Testis (tissue), 3 donors: ENCODE measurements around the gene GFRA1. TPM values are rescaled to one million over a fixed set of nuclear protein-coding genes. Genes with fewer than 3 reads are reported as not detected.

Experiments
- DNase-seq: peaks from one replicate; pipeline ENCODE4 v3.0.0-alpha.2; 2019
- H3K27ac ChIP-seq, 2 donors: fragments of 200-600 bp; sonication (generic); one replicate each; pipeline ENCODE4 v1.5.1; 2019
- H3K27me3 ChIP-seq: fragments of 200-600 bp; sonication (generic); one replicate; pipeline ENCODE4 v1.5.1; 2019
- H3K36me3 ChIP-seq: fragments of 200-600 bp; sonication (generic); one replicate; pipeline ENCODE4 v1.5.1; 2017; ENCODE audit warnings: low read depth; ENCODE audit errors: missing control alignments
- H3K4me1 ChIP-seq: fragments of 200-600 bp; sonication (generic); one replicate; pipeline ENCODE4 v1.5.1; 2019
- H3K4me3 ChIP-seq, 2 donors: fragments of 200-600 bp; sonication (generic); one replicate each; pipeline ENCODE4 v1.5.1; 2017 to 2019
- H3K9me3 ChIP-seq: fragments of 200-600 bp; sonication (generic); one replicate; pipeline ENCODE4 v1.5.1; 2017
- POLR2A ChIP-seq: fragments of 450-650 bp; IDR thresholded peaks from one replicate; pipeline ENCODE4 v1.6.1; 2017; ENCODE audit warnings: antibody characterized with exemption, mild to moderate bottlenecking, moderate library complexity
- WGBS, 2 donors: methylation state at CpG; one replicate each; pipeline ENCODE4 v1.1.5; 2018; 5-methylcytosine and 5-hydroxymethylcytosine counted together
- intact Hi-C: fragments of 100-400 bp; cut with DNase I; formaldehyde crosslinking; loops from one replicate; pipeline ENCODE4 v1.15.1; 2023; ENCODE audit warnings: low total_unique reads
- polyA plus RNA-seq: library from polyadenylated mRNA; stranded (reverse); fragments of 350-450 nt; fragmentation: Illumina TruSeq; extraction: RNeasy Lipid Tissue Mini Kit (QIAGEN cat#74804); gene quantifications from one replicate; pipeline ENCODE4 v1.2.3, GENCODE V29; 2014; ENCODE audit warnings: low read depth, low replicate concordance; ENCODE audit not compliant: insufficient read depth
- total RNA-seq, 2 donors: library from RNA; depleted of rRNA; stranded (reverse); fragments of >200 nt; gene quantifications; one replicate each; pipeline ENCODE4 v1.2.3, GENCODE V29; 2016
- TF ChIP-seq, protein P1 (sequence below), 3 experiments: fragments of 450-650 bp in 2 of 3; fragments of 200-600 bp in 1 of 3; sonication (generic) in 1 of 3; IDR thresholded peaks; one replicate each; pipeline ENCODE4 v1.5.1; 2016 to 2019; ENCODE audit warnings: antibody characterized with exemption in 3 of 3, mild to moderate bottlenecking in 2 of 3, moderate library complexity in 1 of 3

The GFRA1 gene
- total and polyA plus RNA-seq, 3 donors from 2014 or later = 8.6 to 23.8 (median 17.7) TPM

GRCh38 chr10:116260599-116260998, 12.4 kb downstream of the GFRA1 start:
- H3K4me1 ChIP-seq = peaks cover 2% of the 10 kb centered on the region
- H3K36me3 ChIP-seq = no peaks in the 10 kb centered on the region
- H3K27ac ChIP-seq = no peak overlapping the region
- no peak for DNase-seq
- no peak overlapping the region for H3K4me3 ChIP-seq
- no peaks in the 10 kb centered on the region for H3K9me3 ChIP-seq
- intact Hi-C loops = no loop called here
- no peaks in the 10 kb centered on the region for H3K27me3 ChIP-seq
- 73 to 78% methylated on average over 2 of the region's 2 CpGs for WGBS, 2 donors
- TF ChIP-seq, protein P1, sequence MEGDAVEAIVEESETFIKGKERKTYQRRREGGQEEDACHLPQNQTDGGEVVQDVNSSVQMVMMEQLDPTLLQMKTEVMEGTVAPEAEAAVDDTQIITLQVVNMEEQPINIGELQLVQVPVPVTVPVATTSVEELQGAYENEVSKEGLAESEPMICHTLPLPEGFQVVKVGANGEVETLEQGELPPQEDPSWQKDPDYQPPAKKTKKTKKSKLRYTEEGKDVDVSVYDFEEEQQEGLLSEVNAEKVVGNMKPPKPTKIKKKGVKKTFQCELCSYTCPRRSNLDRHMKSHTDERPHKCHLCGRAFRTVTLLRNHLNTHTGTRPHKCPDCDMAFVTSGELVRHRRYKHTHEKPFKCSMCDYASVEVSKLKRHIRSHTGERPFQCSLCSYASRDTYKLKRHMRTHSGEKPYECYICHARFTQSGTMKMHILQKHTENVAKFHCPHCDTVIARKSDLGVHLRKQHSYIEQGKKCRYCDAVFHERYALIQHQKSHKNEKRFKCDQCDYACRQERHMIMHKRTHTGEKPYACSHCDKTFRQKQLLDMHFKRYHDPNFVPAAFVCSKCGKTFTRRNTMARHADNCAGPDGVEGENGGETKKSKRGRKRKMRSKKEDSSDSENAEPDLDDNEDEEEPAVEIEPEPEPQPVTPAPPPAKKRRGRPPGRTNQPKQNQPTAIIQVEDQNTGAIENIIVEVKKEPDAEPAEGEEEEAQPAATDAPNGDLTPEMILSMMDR (IDR thresholded peaks at IDR 0.05) = no peak
- no peak for TF ChIP-seq POLR2A

- no peak for DNase-seq
- TF ChIP-seq POLR2A = no peak
- TF ChIP-seq, protein P1 (IDR thresholded peaks at IDR 0.05) = no peak
- intact Hi-C loops = no loop called here
- Histone ChIP-seq H3K4me1 (peaks cover 3% of the 10 kb centered on the region), H3K27me3 (no peaks in the 10 kb centered on the region), H3K9me3 (no peaks in the 10 kb centered on the region), H3K36me3 (no peaks in the 10 kb centered on the region), H3K27ac (no peak overlapping the region), H3K4me3 (no peak overlapping the region)
- 96 to 97% methylated on average over 3 of the region's 3 CpGs for WGBS, 2 donors
These were observed 13.4 kb downstream of the GFRA1 start for GRCh38 chr10:116259638-116260037.

- Histone ChIP-seq H3K9me3 (no peaks in the 10 kb centered on the region), H3K36me3 (no peaks in the 10 kb centered on the region), H3K4me1 (peaks cover 3% of the 10 kb centered on the region), H3K27ac (no peak overlapping the region), H3K27me3 (no peaks in the 10 kb centered on the region), H3K4me3 (no peak overlapping the region)
- DNase-seq = no peak
- intact Hi-C loops = no loop called here
- 94 to 97% methylated on average over 5 of the region's 5 CpGs for WGBS, 2 donors
- TF ChIP-seq POLR2A = no peak
- TF ChIP-seq, protein P1 (IDR thresholded peaks at IDR 0.05) = no peak
These were observed 15.2 kb downstream of the GFRA1 start for GRCh38 chr10:116257785-116258184.

GRCh38 chr10:116256752-116257259, 16.2 kb downstream of the GFRA1 start:
- no peak overlapping the region for H3K27ac ChIP-seq
- DNase-seq = no peak
- no peak overlapping the region for H3K4me3 ChIP-seq
- no peaks in the 10 kb centered on the region for H3K36me3 ChIP-seq
- TF ChIP-seq, protein P1 (IDR thresholded peaks at IDR 0.05) = no peak
- TF ChIP-seq POLR2A = no peak
- H3K4me1 ChIP-seq = peaks cover 3% of the 10 kb centered on the region
- H3K9me3 ChIP-seq = no peaks in the 10 kb centered on the region
- H3K27me3 ChIP-seq = no peaks in the 10 kb centered on the region
- 48 to 72% methylated on average over 5 of the region's 5 CpGs for WGBS, 2 donors
- intact Hi-C loops = no loop called here
